B cell (primary cell): ENCODE measurements around the gene CACNA2D2. TPM values are rescaled to one million over a fixed set of nuclear protein-coding genes. Genes with fewer than 3 reads are reported as not detected.

ENCODE experiments used
- ATAC-seq: fragments of 200-7000 bp; cut with Tn5 transposase; one replicate; pipeline ENCODE4 v1.10.0; 2021; ENCODE audit warnings: low read depth, mild to moderate bottlenecking, moderate number of reproducible peaks, moderate library complexity
- CTCF ChIA-PET: fragments of 350-600 bp; sonication (Branson Sonifier 250); formaldehyde crosslinking; loops from one replicate; lab custom pipeline; 2021; ENCODE audit warnings: antibody characterized with exemption, inconsistent platforms; lab: Charles Lee
- POLR2A ChIA-PET: fragments of 350-600 bp; sonication (Branson Sonifier 250); formaldehyde crosslinking; loops from one replicate; lab custom pipeline; 2021; ENCODE audit warnings: antibody characterized with exemption; lab: Charles Lee
- DNase-seq: peaks from one replicate; pipeline ENCODE4 v3.0.0; 2013
- H2AFZ ChIP-seq: 2 replicates; pipeline ENCODE4 v1.6.1; 2012; ENCODE audit warnings: mild to moderate bottlenecking, low read depth, low read length; ENCODE audit not compliant: insufficient read depth, poor library complexity, severe bottlenecking
- H3K27ac ChIP-seq, 2 donors: 1 replicate in 1 of 2; 2 replicates in 1 of 2; pipeline ENCODE4 v1.5.1; 2012 to 2013; ENCODE audit warnings: low read length in 2 of 2, mild to moderate bottlenecking in 2 of 2, moderate library complexity in 1 of 2
- H3K27me3 ChIP-seq, 4 experiments: fragments of 200-600 bp in 1 of 4; sonication (generic) in 1 of 4; replicated peaks in 1 of 4; 1 replicate in 2 of 4; 2 replicates in 2 of 4; pipeline versions ENCODE4 v1.6.1 to v1.7.0; 2013 to 2016; ENCODE audit warnings: low read length in 3 of 4, mild to moderate bottlenecking in 2 of 4, mixed read lengths in 1 of 4, moderate library complexity in 1 of 4; ENCODE audit not compliant: insufficient read depth in 4 of 4, control insufficient read depth in 3 of 4; ENCODE audit errors: control extremely low read depth in 1 of 4
- H3K36me3 ChIP-seq, 2 experiments: replicated peaks in 1 of 2; 1 replicate in 1 of 2; 2 replicates in 1 of 2; pipeline versions ENCODE4 v1.6.1 to v1.7.1; 2013; ENCODE audit warnings: low read length in 1 of 2; ENCODE audit not compliant: insufficient read depth in 2 of 2, control insufficient read depth in 1 of 2; ENCODE audit errors: control extremely low read depth in 1 of 2, extremely low read depth in 1 of 2
- H3K4me1 ChIP-seq, 2 donors: fragments of 200-600 bp in 1 of 2; sonication (generic) in 1 of 2; 1 replicate in 1 of 2; 2 replicates in 1 of 2; pipeline versions ENCODE4 v1.5.1 to v1.6.1; 2013 to 2017; ENCODE audit warnings: low read length in 2 of 2; ENCODE audit not compliant: control insufficient read depth in 2 of 2, insufficient read depth in 2 of 2
- H3K4me2 ChIP-seq: replicated peaks from 2 replicates; pipeline ENCODE3; 2012; ENCODE audit warnings: mild to moderate bottlenecking, low read depth, low read length; ENCODE audit not compliant: poor library complexity, severe bottlenecking
- H3K4me3 ChIP-seq, 5 experiments: fragments of 200-600 bp in 1 of 5; sonication (generic) in 1 of 5; 1 replicate in 3 of 5; 2 replicates in 2 of 5; pipeline versions ENCODE4 v1.5.1 to v1.7.0; 2011 to 2016; ENCODE audit warnings: low read length in 4 of 5, mild to moderate bottlenecking in 4 of 5, low read depth in 2 of 5, control low read depth in 1 of 5, moderate library complexity in 1 of 5; ENCODE audit not compliant: insufficient read depth in 1 of 5; ENCODE audit errors: control extremely low read depth in 1 of 5, extremely low read depth in 1 of 5
- H3K79me2 ChIP-seq: fragments of 200-600 bp; sonication (generic); one replicate; pipeline ENCODE4 v1.6.0; 2016; ENCODE audit warnings: low read length; ENCODE audit not compliant: control insufficient read depth, insufficient read depth
- H3K9ac ChIP-seq: fragments of 200-600 bp; sonication (generic); 2 replicates; pipeline ENCODE4 v1.6.1; 2017; ENCODE audit warnings: mild to moderate bottlenecking, low read length, moderate library complexity
- H3K9me3 ChIP-seq, 3 donors: one replicate each; pipeline versions ENCODE4 v1.6.1 to v1.7.1; 2013; ENCODE audit warnings: low read length in 2 of 3; ENCODE audit not compliant: control insufficient read depth in 2 of 3, insufficient read depth in 1 of 3; ENCODE audit errors: control extremely low read depth in 1 of 3
- H4K20me1 ChIP-seq: 2 replicates; pipeline ENCODE4 v1.6.0; 2012; ENCODE audit warnings: mild to moderate bottlenecking, low read length; ENCODE audit not compliant: insufficient read depth, control insufficient read depth, poor library complexity, severe bottlenecking
- H3K27ac Mint-ChIP-seq: one replicate; pipeline ENCODE4 v1.8.0; 2021; ENCODE audit warnings: mixed read lengths
- H3K27me3 Mint-ChIP-seq: one replicate; pipeline ENCODE4 v1.8.0; 2021; ENCODE audit warnings: mixed read lengths
- H3K4me1 Mint-ChIP-seq: one replicate; pipeline ENCODE4 v1.8.0; 2021; ENCODE audit warnings: mixed read lengths
- H3K4me3 Mint-ChIP-seq: one replicate; pipeline ENCODE4 v1.8.0; 2021; ENCODE audit warnings: mixed read lengths
- H3K9me3 Mint-ChIP-seq: one replicate; pipeline ENCODE4 v1.8.0; 2022; ENCODE audit warnings: mixed read lengths; ENCODE audit not compliant: insufficient read depth
- EZH2 ChIP-seq: IDR thresholded peaks from 2 replicates; pipeline ENCODE4 v1.6.1; 2012; ENCODE audit warnings: borderline replicate concordance, low read depth, mild to moderate bottlenecking, moderate library complexity, low read length; ENCODE audit not compliant: insufficient read depth, poor library complexity, severe bottlenecking
- WGBS: methylation state at CpG from one replicate; pipeline ENCODE4 v1.1.5; 2013; ENCODE audit warnings: missing lambda C conversion rate; ENCODE audit not compliant: insufficient coverage; 5-methylcytosine and 5-hydroxymethylcytosine counted together
- intact Hi-C: fragments of 100-400 bp; cut with micrococcal nuclease; formaldehyde crosslinking; loops from one replicate; pipeline ENCODE4 v1.10.0; 2022
- polyA plus RNA-seq: library from polyadenylated mRNA; depleted of rRNA; stranded (reverse); fragments of >200 nt; gene quantifications from 2 replicates; pipeline ENCODE4 v1.2.3, GENCODE V29; 2012
- total RNA-seq, 2 donors: library from RNA; stranded (reverse); fragments of 120-200 nt in 1 of 2; gene quantifications; 1 replicate in 1 of 2; 2 replicates in 1 of 2; pipeline versions ENCODE4 v1.2.3 to v1.2.4, GENCODE V29; 2013 to 2022
- TF ChIP-seq, protein P1 (sequence below): fragments of 200-600 bp; IDR thresholded peaks from one replicate; pipeline ENCODE4 v1.8.0; 2022; ENCODE audit warnings: antibody characterized with exemption, mild to moderate bottlenecking

Gene CACNA2D2
- total and polyA plus RNA-seq, 2 donors (not counting 1 experiment from before 2014, with no cell fraction given) = 0.69 to 1.2 TPM

GRCh38 chr3:50550079-50550736, 46.8 kb upstream of the CACNA2D2 start:
- WGBS = 75% methylated on average over 8 of the region's 13 CpGs
- no peaks in the 10 kb centered on the region for H3K4me1 Mint-ChIP-seq
- peaks cover 0 to 3% (median 0%) of the 10 kb centered on the region in 4 experiments for H3K27me3 ChIP-seq
- DNase-seq (peak; percentile 70), ATAC-seq (peak; percentile 68)
- H3K36me3 ChIP-seq = no peaks in the 10 kb centered on the region
- intact Hi-C loops = loop anchor here (1.0 kb wide), 3 partner anchors 64 to 203 kb away; no protein-coding TSS in a partner anchor
- no peak overlapping the region for H3K9ac ChIP-seq
- H3K27me3 Mint-ChIP-seq = no peaks in the 10 kb centered on the region
- POLR2A ChIA-PET = no interaction called here
- no peak overlapping the region for H3K4me3 Mint-ChIP-seq
- no peak overlapping the region for H3K27ac ChIP-seq
- no peak overlapping the region for H3K4me3 ChIP-seq
- no peaks in the 10 kb centered on the region for H3K79me2 ChIP-seq
- H3K4me1 ChIP-seq = no peaks in the 10 kb centered on the region
- TF ChIP-seq, protein P1, sequence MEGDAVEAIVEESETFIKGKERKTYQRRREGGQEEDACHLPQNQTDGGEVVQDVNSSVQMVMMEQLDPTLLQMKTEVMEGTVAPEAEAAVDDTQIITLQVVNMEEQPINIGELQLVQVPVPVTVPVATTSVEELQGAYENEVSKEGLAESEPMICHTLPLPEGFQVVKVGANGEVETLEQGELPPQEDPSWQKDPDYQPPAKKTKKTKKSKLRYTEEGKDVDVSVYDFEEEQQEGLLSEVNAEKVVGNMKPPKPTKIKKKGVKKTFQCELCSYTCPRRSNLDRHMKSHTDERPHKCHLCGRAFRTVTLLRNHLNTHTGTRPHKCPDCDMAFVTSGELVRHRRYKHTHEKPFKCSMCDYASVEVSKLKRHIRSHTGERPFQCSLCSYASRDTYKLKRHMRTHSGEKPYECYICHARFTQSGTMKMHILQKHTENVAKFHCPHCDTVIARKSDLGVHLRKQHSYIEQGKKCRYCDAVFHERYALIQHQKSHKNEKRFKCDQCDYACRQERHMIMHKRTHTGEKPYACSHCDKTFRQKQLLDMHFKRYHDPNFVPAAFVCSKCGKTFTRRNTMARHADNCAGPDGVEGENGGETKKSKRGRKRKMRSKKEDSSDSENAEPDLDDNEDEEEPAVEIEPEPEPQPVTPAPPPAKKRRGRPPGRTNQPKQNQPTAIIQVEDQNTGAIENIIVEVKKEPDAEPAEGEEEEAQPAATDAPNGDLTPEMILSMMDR = peak; percentile 84
- TF ChIP-seq EZH2 = no peak
- no peaks in the 10 kb centered on the region for H3K9me3 Mint-ChIP-seq
- no peaks in the 10 kb centered on the region for H4K20me1 ChIP-seq
- CTCF ChIA-PET = interaction anchor here (0.7 to 2.7 kb wide), 13 partner anchors 10 to 203 kb away, joined by 3 to 14 read pairs (median 4); partner anchors contain the start of genes C3orf18, CISH and HEMK1
- no peak overlapping the region for H3K27ac Mint-ChIP-seq
- no peak overlapping the region for H2AFZ ChIP-seq
- no peak overlapping the region for H3K4me2 ChIP-seq
- H3K9me3 ChIP-seq = no peaks in the 10 kb centered on the region

DNA sequence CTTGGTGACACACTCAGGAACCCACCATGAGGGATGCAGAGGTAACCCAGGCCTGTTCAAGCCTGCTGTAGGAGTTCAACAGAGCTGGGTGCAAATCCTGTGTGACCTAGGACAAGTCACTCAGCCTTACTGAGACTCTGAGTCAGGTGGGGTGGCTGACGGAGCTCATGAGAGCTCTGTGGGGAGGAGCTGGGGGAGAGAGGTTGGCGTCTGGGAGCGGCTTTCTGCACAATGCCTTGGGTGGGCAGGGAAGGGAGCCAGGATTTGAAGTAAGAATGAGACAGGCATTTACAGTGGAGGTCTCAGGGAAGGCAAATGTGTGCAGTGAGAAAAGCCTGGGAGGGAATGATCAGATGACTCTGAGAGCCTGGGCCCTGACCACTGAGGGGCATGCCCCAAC, 45.8 kb upstream of the CACNA2D2 start:
- no peaks in the 10 kb centered on the region for H3K79me2 ChIP-seq
- Mint-ChIP-seq H3K27me3 (no peaks in the 10 kb centered on the region), H3K4me1 (no peaks in the 10 kb centered on the region), H3K27ac (no peak overlapping the region), H3K4me3 (no peak overlapping the region), H3K9me3 (no peaks in the 10 kb centered on the region)
- H3K4me3 ChIP-seq = no peak overlapping the region
- H3K4me2 ChIP-seq = no peak overlapping the region
- no peak for TF ChIP-seq EZH2
- TF ChIP-seq, protein P1 = no peak
- H3K9ac ChIP-seq = no peak overlapping the region
- ATAC-seq = no peak
- H3K36me3 ChIP-seq = no peaks in the 10 kb centered on the region
- H3K27ac ChIP-seq = no peak overlapping the region
- intact Hi-C loops = no loop called here
- POLR2A ChIA-PET = no interaction called here
- H3K9me3 ChIP-seq = no peaks in the 10 kb centered on the region
- H4K20me1 ChIP-seq = no peaks in the 10 kb centered on the region
- WGBS = 97% methylated on average over 3 of the region's 3 CpGs
- no peak overlapping the region for H2AFZ ChIP-seq
- DNase-seq = no peak
- H3K27me3 ChIP-seq = peaks cover 0 to 3% (median 0%) of the 10 kb centered on the region in 4 experiments
- H3K4me1 ChIP-seq = no peaks in the 10 kb centered on the region
- CTCF ChIA-PET = interaction anchor here (0.9 to 2.7 kb wide), 7 partner anchors 9 to 200 kb away, joined by 3 to 12 read pairs (median 3); partner anchors contain the start of genes CYB561D2 and NPRL2
